Tibial nerve (tissue), 4 donors: Measurements from ENCODE around the gene SIM1. TPM values are rescaled to one million over a fixed set of nuclear protein-coding genes. Genes with fewer than 3 reads are reported as not detected.

Experiments
- DNase-seq, 2 donors: peaks; one replicate each; pipeline ENCODE4 v3.0.0-alpha.2; 2019; ENCODE audit warnings: low spot score in 2 of 2
- H3K27ac ChIP-seq, 4 donors: fragments of 200-600 bp; sonication (generic) in 3 of 4; one replicate each; pipeline ENCODE4 v1.5.1; 2017 to 2019; ENCODE audit warnings: mild to moderate bottlenecking in 1 of 4
- H3K27me3 ChIP-seq, 2 donors: fragments of 200-600 bp; sonication (generic) in 1 of 2; one replicate each; pipeline versions ENCODE4 v1.5.1 to v1.6.0; 2017 to 2019
- H3K36me3 ChIP-seq, 3 donors: fragments of 200-600 bp; sonication (generic); one replicate each; pipeline ENCODE4 v1.5.1; 2018 to 2019
- H3K4me1 ChIP-seq, 4 donors: fragments of 200-600 bp; sonication (generic) in 3 of 4; one replicate each; pipeline ENCODE4 v1.5.1; 2017 to 2019
- H3K4me3 ChIP-seq, 4 donors: fragments of 200-600 bp; sonication (generic) in 3 of 4; one replicate each; pipeline ENCODE4 v1.5.1; 2017 to 2019; ENCODE audit warnings: mild to moderate bottlenecking in 1 of 4, moderate library complexity in 1 of 4
- H3K9me3 ChIP-seq, 4 donors: fragments of 200-600 bp; sonication (generic) in 3 of 4; one replicate each; pipeline ENCODE4 v1.5.1; 2017 to 2019
- CTCF ChIP-seq, 5 experiments: fragments of 200-600 bp in 3 of 5; fragments of 450-650 bp in 2 of 5; sonication (generic) in 3 of 5; IDR thresholded peaks; one replicate each; pipeline ENCODE4 v1.5.1; 2016 to 2019; ENCODE audit warnings: antibody characterized with exemption in 5 of 5, mild to moderate bottlenecking in 3 of 5, moderate library complexity in 2 of 5
- EP300 ChIP-seq, 2 donors: sonication (generic); formaldehyde crosslinking; IDR thresholded peaks; one replicate each; pipeline ENCODE4 v1.6.1; 2017; ENCODE audit warnings: antibody characterized with exemption in 2 of 2, mild to moderate bottlenecking in 1 of 2
- POLR2A ChIP-seq, 2 donors: fragments of 450-650 bp; IDR thresholded peaks; one replicate each; pipeline ENCODE4 v1.6.1; 2017; ENCODE audit warnings: antibody characterized with exemption in 2 of 2, mild to moderate bottlenecking in 2 of 2, moderate library complexity in 2 of 2
- WGBS, 2 donors: methylation state at CpG; one replicate each; pipeline ENCODE4 v1.1.5; 2018; 5-methylcytosine and 5-hydroxymethylcytosine counted together
- total RNA-seq, 4 donors: library from RNA; depleted of rRNA; stranded (reverse); fragments of >200 nt; gene quantifications; one replicate each; pipeline ENCODE4 v1.1.0, GENCODE V29; 2016

Gene SIM1
- total RNA-seq, 4 donors from 2014 or later = not detected

GRCh38 chr6:100470422-100471120 lies 5.8 kb upstream of the SIM1 start:
- Histone ChIP-seq H3K4me3 (no peak overlapping the region), H3K4me1 (peaks cover 0 to 22% (median 0%) of the 10 kb centered on the region in 4 donors), H3K9me3 (no peaks in the 10 kb centered on the region), H3K27me3 (peaks cover 0 to 94% of the 10 kb centered on the region in 2 donors), H3K27ac (no peak overlapping the region), H3K36me3 (no peaks in the 10 kb centered on the region)
- TF ChIP-seq POLR2A (IDR thresholded peaks at IDR 0.05) = no peak
- TF ChIP-seq CTCF (IDR thresholded peaks at IDR 0.05) = no peak
- TF ChIP-seq EP300 (IDR thresholded peaks at IDR 0.05) = no peak
- no peak for DNase-seq
- 63 to 79% methylated on average over 5 of the region's 5 CpGs for WGBS, 2 donors

- WGBS, 2 donors = 22 to 29% methylated on average over 24 to 25 of the region's 44 CpGs
- peaks cover 0 to 98% of the 10 kb centered on the region in 2 donors for H3K27me3 ChIP-seq
- no peak overlapping the region for H3K4me3 ChIP-seq
- no peaks in the 10 kb centered on the region for H3K9me3 ChIP-seq
- no peak for TF ChIP-seq EP300 (IDR thresholded peaks at IDR 0.05)
- no peak for TF ChIP-seq CTCF (IDR thresholded peaks at IDR 0.05)
- TF ChIP-seq POLR2A (IDR thresholded peaks at IDR 0.05) = no peak
- H3K36me3 ChIP-seq = no peaks in the 10 kb centered on the region
- no peak for DNase-seq
- H3K4me1 ChIP-seq = peaks cover 0 to 35% (median 8%) of the 10 kb centered on the region in 4 donors
- no peak overlapping the region for H3K27ac ChIP-seq
Observed at GRCh38 chr6:100469101-100469859, 4.6 kb upstream of the SIM1 start.

- TF ChIP-seq POLR2A (IDR thresholded peaks at IDR 0.05) = no peak
- TF ChIP-seq CTCF (IDR thresholded peaks at IDR 0.05) = no peak
- no peak for TF ChIP-seq EP300 (IDR thresholded peaks at IDR 0.05)
- Histone ChIP-seq H3K36me3 (no peaks in the 10 kb centered on the region), H3K27ac (no peak overlapping the region), H3K4me3 (no peak overlapping the region), H3K9me3 (no peaks in the 10 kb centered on the region), H3K4me1 (peaks cover 0 to 47% (median 8%) of the 10 kb centered on the region in 4 donors), H3K27me3 (peaks cover 4 to 99% of the 10 kb centered on the region in 2 donors)
- DNase-seq = no peak
- WGBS, 2 donors = 24 to 33% methylated on average over 6 of the region's 6 CpGs
Observed at GRCh38 chr6:100468016-100468622, 3.4 kb upstream of the SIM1 start.

GRCh38 chr6:100467129-100468015 lies 2.7 kb upstream of the SIM1 start:
- no peak for TF ChIP-seq EP300 (IDR thresholded peaks at IDR 0.05)
- no peak for TF ChIP-seq POLR2A (IDR thresholded peaks at IDR 0.05)
- no peak for TF ChIP-seq CTCF (IDR thresholded peaks at IDR 0.05)
- peaks cover 0 to 47% (median 8%) of the 10 kb centered on the region in 4 donors for H3K4me1 ChIP-seq
- no peak overlapping the region for H3K4me3 ChIP-seq
- H3K9me3 ChIP-seq = no peaks in the 10 kb centered on the region
- WGBS, 2 donors = 11 to 12% methylated on average over 31 to 48 of the region's 49 CpGs
- no peak for DNase-seq
- H3K27ac ChIP-seq = no peak overlapping the region
- peaks cover 5 to 99% of the 10 kb centered on the region in 2 donors for H3K27me3 ChIP-seq
- H3K36me3 ChIP-seq = no peaks in the 10 kb centered on the region
